Inferior parietal cortex (tissue), 1 donor: ENCODE measurements around the gene PLPP2.
"Not testable (repeated sequence)": the region's sequence is repeated elsewhere in the genome, so short reads cannot be mapped to it uniquely, and the experiment has no call there.

Source experiments
- DNase-seq: peaks from one replicate; pipeline ENCODE4 v3.0.0-alpha.2; 2016; ENCODE audit errors: extremely low spot score

Gene PLPP2

GRCh38 chr19:271856-272255, 19.3 kb downstream of the PLPP2 start:
- DNase-seq, result no peak

GRCh38 chr19:270766-271318, 20.4 kb downstream of the PLPP2 start:
- DNase-seq, result not testable (repeated sequence)

- no peak for DNase-seq
These were observed 22.0 kb downstream of the PLPP2 start for GRCh38 chr19:269241-269640.

- no peak for DNase-seq
These were observed 29.1 kb downstream of the PLPP2 start for GRCh38 chr19:262125-262524.

GRCh38 chr19:256804-257203, 34.4 kb downstream of the PLPP2 start:
- not testable (repeated sequence) for DNase-seq

GRCh38 chr19:252421-253186, 38.6 kb downstream of the PLPP2 start:
- DNase-seq, result not testable (repeated sequence)

GRCh38 chr19:246551-246950, 44.7 kb downstream of the PLPP2 start:
- DNase-seq, result no peak

- DNase-seq, result not testable (repeated sequence)
These were observed 45.3 kb downstream of the PLPP2 start for GRCh38 chr19:245900-246299.

- DNase-seq, result no peak
These were observed 45.7 kb downstream of the PLPP2 start for GRCh38 chr19:245457-245856.
